Gastrocnemius medialis (tissue), 4 donors: ENCODE data around the gene TTC28.

Experiments
- POLR2A ChIP-seq, 2 donors: fragments of 450-650 bp; IDR thresholded peaks; one replicate each; pipeline ENCODE4 v1.6.1; 2017; ENCODE audit warnings: antibody characterized with exemption in 2 of 2, mild to moderate bottlenecking in 2 of 2, moderate library complexity in 2 of 2
- TF ChIP-seq, protein P1 (sequence below), 5 experiments: fragments of 450-650 bp in 3 of 5; fragments of 200-600 bp in 2 of 5; sonication (generic) in 2 of 5; IDR thresholded peaks in 4 of 5; conservative IDR thresholded peaks in 1 of 5; 1 replicate in 4 of 5; 2 replicates in 1 of 5; pipeline ENCODE4 v1.5.1; 2016 to 2019; ENCODE audit warnings: antibody characterized with exemption in 5 of 5, mild to moderate bottlenecking in 3 of 5, moderate library complexity in 3 of 5

DNA sequence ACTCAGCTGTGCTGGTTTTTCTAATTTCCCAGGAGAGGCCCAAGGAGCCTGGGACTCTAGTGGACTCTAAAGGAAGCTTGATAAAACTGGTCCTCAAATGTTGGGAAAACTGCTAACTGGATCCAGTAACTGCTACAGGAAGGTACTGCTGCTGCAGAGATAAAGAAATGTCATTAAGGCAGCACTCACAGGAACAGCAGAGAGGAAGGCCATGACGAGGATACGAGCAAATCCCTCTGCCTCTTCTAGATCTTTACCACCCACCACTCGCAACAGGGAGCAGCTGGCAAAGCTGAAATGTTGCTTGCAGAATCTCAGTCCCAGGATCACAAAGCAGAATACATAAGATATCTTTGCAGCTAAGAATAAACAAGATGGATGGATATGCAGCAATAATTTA lies 23.5 kb downstream of the TTC28 start:
- no peak for TF ChIP-seq POLR2A (IDR thresholded peaks at IDR 0.05)
- TF ChIP-seq, protein P1, sequence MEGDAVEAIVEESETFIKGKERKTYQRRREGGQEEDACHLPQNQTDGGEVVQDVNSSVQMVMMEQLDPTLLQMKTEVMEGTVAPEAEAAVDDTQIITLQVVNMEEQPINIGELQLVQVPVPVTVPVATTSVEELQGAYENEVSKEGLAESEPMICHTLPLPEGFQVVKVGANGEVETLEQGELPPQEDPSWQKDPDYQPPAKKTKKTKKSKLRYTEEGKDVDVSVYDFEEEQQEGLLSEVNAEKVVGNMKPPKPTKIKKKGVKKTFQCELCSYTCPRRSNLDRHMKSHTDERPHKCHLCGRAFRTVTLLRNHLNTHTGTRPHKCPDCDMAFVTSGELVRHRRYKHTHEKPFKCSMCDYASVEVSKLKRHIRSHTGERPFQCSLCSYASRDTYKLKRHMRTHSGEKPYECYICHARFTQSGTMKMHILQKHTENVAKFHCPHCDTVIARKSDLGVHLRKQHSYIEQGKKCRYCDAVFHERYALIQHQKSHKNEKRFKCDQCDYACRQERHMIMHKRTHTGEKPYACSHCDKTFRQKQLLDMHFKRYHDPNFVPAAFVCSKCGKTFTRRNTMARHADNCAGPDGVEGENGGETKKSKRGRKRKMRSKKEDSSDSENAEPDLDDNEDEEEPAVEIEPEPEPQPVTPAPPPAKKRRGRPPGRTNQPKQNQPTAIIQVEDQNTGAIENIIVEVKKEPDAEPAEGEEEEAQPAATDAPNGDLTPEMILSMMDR (IDR thresholded peaks at IDR 0.05 in 4 of 5, conservative IDR thresholded peaks at IDR 0.05 in 1 of 5): no peak
